NCI-H82 treated with DMSO at 0.1 percent for 48 hours (cell line): Measurements from ENCODE around the gene COA1.
"Not testable (repeated sequence)": the region's sequence is repeated elsewhere in the genome, so short reads cannot be mapped to it uniquely, and the experiment has no call there.

ENCODE experiments used
- DNase-seq: peaks from one replicate; lab custom pipeline; 2025; ENCODE audit not compliant: unreplicated experiment; lab: John Stamatoyannopoulos, UW

The COA1 gene

GRCh38 chr7:43729214-43729923, at the start of gene COA1:
Gene COA1 (minus strand): TSS chr7:43729523. CDS start chr7:43648614, 80,909 bp downstream.
- DNase-seq, result peak; percentile 80

GRCh38 chr7:43778293-43779044, 49.1 kb upstream of the COA1 start:
- DNase-seq, result not testable (repeated sequence)

GRCh38 chr7:43775255-43775654, 45.9 kb upstream of the COA1 start:
- not testable (repeated sequence) for DNase-seq

GRCh38 chr7:43773268-43773667, 43.9 kb upstream of the COA1 start:
- not testable (repeated sequence) for DNase-seq

GRCh38 chr7:43771573-43771972, 42.2 kb upstream of the COA1 start:
- DNase-seq, result no peak

- DNase-seq, result no peak
These were observed 41.8 kb upstream of the COA1 start for GRCh38 chr7:43771128-43771527.

- DNase-seq, result no peak
These were observed 40.6 kb upstream of the COA1 start for GRCh38 chr7:43769791-43770465.

GRCh38 chr7:43769281-43769680, 40.0 kb upstream of the COA1 start:
- no peak for DNase-seq

GRCh38 chr7:43768887-43769272, 39.6 kb upstream of the COA1 start:
- no peak for DNase-seq

GRCh38 chr7:43768201-43768886, 39.0 kb upstream of the COA1 start:
- DNase-seq, result no peak

- DNase-seq, result no peak
These were observed 38.0 kb upstream of the COA1 start for GRCh38 chr7:43767311-43767710.

- DNase-seq, result no peak
These were observed 37.2 kb upstream of the COA1 start for GRCh38 chr7:43766564-43766963.

- no peak for DNase-seq
These were observed 35.6 kb upstream of the COA1 start for GRCh38 chr7:43764807-43765491.

- no peak for DNase-seq
These were observed 34.9 kb upstream of the COA1 start for GRCh38 chr7:43764039-43764761.

GRCh38 chr7:43763183-43763582, 33.9 kb upstream of the COA1 start:
- no peak for DNase-seq

GRCh38 chr7:43761938-43762692, 32.8 kb upstream of the COA1 start:
- DNase-seq, result no peak

GRCh38 chr7:43761382-43761781, 32.1 kb upstream of the COA1 start:
- DNase-seq, result no peak

- no peak for DNase-seq
These were observed 31.5 kb upstream of the COA1 start for GRCh38 chr7:43760861-43761260.
